ENCODE measurements around the gene ABI3BP.

- no peak for TF ChIP-seq POLR2A (IDR thresholded peaks at IDR 0.05; ENCODE audit: low read length)
- TF ChIP-seq GATA1 (IDR thresholded peaks at IDR 0.05; ENCODE audit: low read depth, low read length), result no peak
These were observed 80.2 kb downstream of the ABI3BP start for GRCh38 chr3:100912976-100913545.
